Measurements from ENCODE around the gene CHD2. TPM values are rescaled to one million over a fixed set of nuclear protein-coding genes. Genes with fewer than 3 reads are reported as not detected.

CHD2 gene
- total and polyA plus RNA-seq, 2 experiments from 2014 or later: 36.5 to 39.0 TPM

GRCh38 chr15:92930776-92931175, 30.7 kb downstream of the CHD2 start:
- Histone ChIP-seq H3K79me2 (ENCODE audit: insufficient read depth) (peaks cover 93% of the 10 kb centered on the region), H3K9me3 (ENCODE audit: low read depth) (no peaks in the 10 kb centered on the region), H3F3A (ENCODE audit: insufficient read depth) (peaks cover 88% of the 10 kb centered on the region), H4K20me1 (ENCODE audit: insufficient read depth) (no peaks in the 10 kb centered on the region; the same call in 1 of the 2 replicates), H3K27me3 (replicated peaks; ENCODE audit: insufficient read depth) (no peaks in the 10 kb centered on the region), H3K27ac (peak overlapping the region; percentile 68), H3K9me2 (ENCODE audit: insufficient read depth) (no peaks in the 10 kb centered on the region), H2AFZ (no peak overlapping the region), H3K4me3 (no peak overlapping the region), H3K4me2 (ENCODE audit: unreplicated experiment) (peak overlapping the region; percentile 57), H3K9ac (0 out of 2 replicates have a peak overlapping the region, but pooled peaks have one; percentile 9), H3K4me1 (ENCODE audit: insufficient read depth) (peaks cover 43% of the 10 kb centered on the region), H3K36me3 (ENCODE audit: low read depth) (peaks cover 81% of the 10 kb centered on the region)
- no peak for TF ChIP-seq EZH2 (IDR thresholded peaks at IDR 0.05; ENCODE audit: insufficient read depth, poor library complexity, severe bottlenecking)
- no peak for TF ChIP-seq EZH2phosphoT487 (IDR thresholded peaks at IDR 0.05; ENCODE audit: insufficient read depth, low read depth)
- in situ Hi-C loops (cut with MboI): no loop called here
- 0 to 8% methylated on average over 1 of the region's 1 CpG for WGBS, 2 experiments (ENCODE audit: low coverage in 1 of 2, low lambda C conversion rate in 2 of 2, missing lambda C conversion rate in 2 of 2)
- peak; percentile 91 for DNase-seq

GRCh38 chr15:92932946-92933649, 33.0 kb downstream of the CHD2 start:
- Histone ChIP-seq H3K27ac (no peak overlapping the region), H3F3A (ENCODE audit: insufficient read depth) (peaks cover 88% of the 10 kb centered on the region), H3K9me2 (ENCODE audit: insufficient read depth) (no peaks in the 10 kb centered on the region), H3K9me3 (ENCODE audit: low read depth) (no peaks in the 10 kb centered on the region), H3K36me3 (ENCODE audit: low read depth) (peaks cover 81% of the 10 kb centered on the region), H3K9ac (no peak overlapping the region), H3K27me3 (replicated peaks; ENCODE audit: insufficient read depth) (no peaks in the 10 kb centered on the region), H3K4me1 (ENCODE audit: insufficient read depth) (peaks cover 35% of the 10 kb centered on the region), H3K79me2 (ENCODE audit: insufficient read depth) (peaks cover 93% of the 10 kb centered on the region), H4K20me1 (ENCODE audit: insufficient read depth) (no peaks in the 10 kb centered on the region; the same call in 1 of the 2 replicates), H3K4me3 (no peak overlapping the region), H2AFZ (no peak overlapping the region), H3K4me2 (ENCODE audit: unreplicated experiment) (no peak overlapping the region)
- DNase-seq: no peak
- WGBS, 2 experiments (ENCODE audit: low coverage in 1 of 2, low lambda C conversion rate in 2 of 2, missing lambda C conversion rate in 2 of 2): 98 to 100% methylated on average over 5 to 8 of the region's 8 CpGs
- in situ Hi-C loops (cut with MboI): no loop called here
- TF ChIP-seq EZH2 (IDR thresholded peaks at IDR 0.05; ENCODE audit: insufficient read depth, poor library complexity, severe bottlenecking) (no peak), EZH2phosphoT487 (IDR thresholded peaks at IDR 0.05; ENCODE audit: insufficient read depth, low read depth) (no peak)

- H3K4me2 ChIP-seq (ENCODE audit: unreplicated experiment): no peak overlapping the region
- 45 to 51% methylated on average over 1 of the region's 1 CpG for WGBS, 2 experiments (ENCODE audit: low coverage in 1 of 2, low lambda C conversion rate in 2 of 2, missing lambda C conversion rate in 2 of 2)
- H4K20me1 ChIP-seq (ENCODE audit: insufficient read depth): no peaks in the 10 kb centered on the region; the same call in 1 of the 2 replicates
- H2AFZ ChIP-seq: no peak overlapping the region
- no peak for DNase-seq
- no peak overlapping the region for H3K27ac ChIP-seq
- in situ Hi-C loops (cut with MboI): no loop called here
- H3K79me2 ChIP-seq (ENCODE audit: insufficient read depth): peaks cover 93% of the 10 kb centered on the region
- no peak for TF ChIP-seq EZH2phosphoT487 (IDR thresholded peaks at IDR 0.05; ENCODE audit: insufficient read depth, low read depth)
- no peak for TF ChIP-seq EZH2 (IDR thresholded peaks at IDR 0.05; ENCODE audit: insufficient read depth, poor library complexity, severe bottlenecking)
- H3K36me3 ChIP-seq (ENCODE audit: low read depth): peaks cover 81% of the 10 kb centered on the region
- no peaks in the 10 kb centered on the region for H3K27me3 ChIP-seq (replicated peaks; ENCODE audit: insufficient read depth)
- peaks cover 88% of the 10 kb centered on the region for H3F3A ChIP-seq (ENCODE audit: insufficient read depth)
- no peaks in the 10 kb centered on the region for H3K9me3 ChIP-seq (ENCODE audit: low read depth)
- H3K4me1 ChIP-seq (ENCODE audit: insufficient read depth): peaks cover 27% of the 10 kb centered on the region
- H3K9ac ChIP-seq: no peak overlapping the region
- H3K9me2 ChIP-seq (ENCODE audit: insufficient read depth): no peaks in the 10 kb centered on the region
- no peak overlapping the region for H3K4me3 ChIP-seq
Observed at GRCh38 chr15:92933831-92934230, 33.7 kb downstream of the CHD2 start.

- no peaks in the 10 kb centered on the region for H3K27me3 ChIP-seq (replicated peaks; ENCODE audit: insufficient read depth)
- H3K4me3 ChIP-seq: no peak overlapping the region
- no peaks in the 10 kb centered on the region; the same call in 1 of the 2 replicates for H4K20me1 ChIP-seq (ENCODE audit: insufficient read depth)
- no peak overlapping the region for H2AFZ ChIP-seq
- no peaks in the 10 kb centered on the region for H3K9me3 ChIP-seq (ENCODE audit: low read depth)
- DNase-seq: no peak
- peaks cover 81% of the 10 kb centered on the region for H3K36me3 ChIP-seq (ENCODE audit: low read depth)
- no peaks in the 10 kb centered on the region for H3K9me2 ChIP-seq (ENCODE audit: insufficient read depth)
- H3K27ac ChIP-seq: no peak overlapping the region
- in situ Hi-C loops (cut with MboI): no loop called here
- H3F3A ChIP-seq (ENCODE audit: insufficient read depth): peaks cover 88% of the 10 kb centered on the region
- WGBS, 2 experiments (ENCODE audit: low coverage in 1 of 2, low lambda C conversion rate in 2 of 2, missing lambda C conversion rate in 2 of 2): 90 to 91% methylated on average over 5 to 6 of the region's 6 CpGs
- TF ChIP-seq EZH2 (IDR thresholded peaks at IDR 0.05; ENCODE audit: insufficient read depth, poor library complexity, severe bottlenecking) (no peak), EZH2phosphoT487 (IDR thresholded peaks at IDR 0.05; ENCODE audit: insufficient read depth, low read depth) (no peak)
- no peak overlapping the region for H3K9ac ChIP-seq
- H3K79me2 ChIP-seq (ENCODE audit: insufficient read depth): peaks cover 93% of the 10 kb centered on the region
- H3K4me2 ChIP-seq (ENCODE audit: unreplicated experiment): no peak overlapping the region
- peaks cover 18% of the 10 kb centered on the region for H3K4me1 ChIP-seq (ENCODE audit: insufficient read depth)
Observed at GRCh38 chr15:92934716-92935115, 34.6 kb downstream of the CHD2 start.

Data from GM23248 (cell line).